ENCODE measurements around the gene ADGRE1.

ADGRE1 gene

DNA sequence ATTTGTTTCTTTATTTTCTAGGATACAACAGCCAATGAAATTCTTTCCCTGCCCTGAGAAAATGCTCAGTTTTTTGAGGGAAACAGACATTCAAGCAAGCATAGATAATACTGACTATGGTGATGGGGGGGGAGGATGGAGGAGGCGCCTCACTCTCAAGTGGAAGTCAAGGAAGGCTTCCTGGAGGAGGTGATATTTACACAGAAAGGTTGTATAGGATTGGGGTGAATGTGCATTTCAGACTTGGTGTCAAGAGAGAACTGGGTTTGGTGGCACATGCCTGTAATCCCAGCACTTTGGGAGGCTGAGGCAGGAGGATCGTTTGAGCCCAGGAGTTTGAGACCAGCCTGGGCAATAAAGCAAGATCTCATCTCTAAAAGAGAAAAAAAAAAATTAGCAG is 12.2 kb upstream of the ADGRE1 start:
- no peak for TF ChIP-seq CTCF (conservative IDR thresholded peaks at IDR 0.05; ENCODE audit: control insufficient read depth, insufficient read depth, low read depth, low read length)
- no peak overlapping the region for H3K4me3 ChIP-seq (ENCODE audit: control insufficient read depth, low read depth, low read length)
- DNase-seq (ENCODE audit: low read depth), result no peak

GRCh38 chr19:6876748-6877147 is 10.6 kb upstream of the ADGRE1 start:
- no peak for DNase-seq (ENCODE audit: low read depth)
- H3K4me3 ChIP-seq (ENCODE audit: control insufficient read depth, low read depth, low read length), result no peak overlapping the region
- TF ChIP-seq CTCF (conservative IDR thresholded peaks at IDR 0.05; ENCODE audit: control insufficient read depth, insufficient read depth, low read depth, low read length), result no peak

- no peak for TF ChIP-seq CTCF (conservative IDR thresholded peaks at IDR 0.05; ENCODE audit: control insufficient read depth, insufficient read depth, low read depth, low read length)
- no peak for DNase-seq (ENCODE audit: low read depth)
- no peak overlapping the region for H3K4me3 ChIP-seq (ENCODE audit: control insufficient read depth, low read depth, low read length)
These were observed 9.6 kb upstream of the ADGRE1 start for GRCh38 chr19:6877766-6878165.

DNA sequence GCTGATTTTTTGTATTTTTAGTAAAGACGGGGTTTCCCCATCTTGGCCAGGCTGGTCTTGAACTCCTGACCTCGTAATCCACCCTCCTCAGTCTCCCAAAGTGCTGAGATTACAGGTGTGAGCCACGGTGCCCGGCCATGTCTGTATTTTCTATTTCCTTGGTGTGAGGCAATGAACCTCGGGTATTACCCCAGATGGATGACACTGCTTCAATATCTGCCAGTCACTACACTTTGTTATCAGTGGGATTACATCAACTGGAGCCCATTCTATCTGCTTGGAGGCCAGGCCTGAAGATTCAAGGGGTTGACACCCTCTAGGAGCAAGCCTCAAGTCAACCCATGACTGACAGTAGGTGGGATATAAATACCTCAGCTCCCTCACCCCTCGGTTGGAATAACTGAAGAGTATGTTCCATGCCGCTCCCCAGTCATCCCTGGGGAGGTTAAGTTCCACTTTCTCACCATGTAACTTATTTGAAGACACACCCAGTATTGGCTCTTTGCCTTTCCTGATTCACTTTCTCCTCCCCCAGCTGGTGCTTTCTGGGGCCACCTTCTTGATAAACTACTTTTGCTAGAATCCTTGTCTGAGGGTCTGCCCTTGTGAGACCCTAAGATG is 992 bp upstream of the ADGRE1 start:
- H3K4me3 ChIP-seq (ENCODE audit: control insufficient read depth, low read depth, low read length), result no peak overlapping the region
- no peak for DNase-seq (ENCODE audit: low read depth)
- no peak for TF ChIP-seq CTCF (conservative IDR thresholded peaks at IDR 0.05; ENCODE audit: control insufficient read depth, insufficient read depth, low read depth, low read length)

DNA sequence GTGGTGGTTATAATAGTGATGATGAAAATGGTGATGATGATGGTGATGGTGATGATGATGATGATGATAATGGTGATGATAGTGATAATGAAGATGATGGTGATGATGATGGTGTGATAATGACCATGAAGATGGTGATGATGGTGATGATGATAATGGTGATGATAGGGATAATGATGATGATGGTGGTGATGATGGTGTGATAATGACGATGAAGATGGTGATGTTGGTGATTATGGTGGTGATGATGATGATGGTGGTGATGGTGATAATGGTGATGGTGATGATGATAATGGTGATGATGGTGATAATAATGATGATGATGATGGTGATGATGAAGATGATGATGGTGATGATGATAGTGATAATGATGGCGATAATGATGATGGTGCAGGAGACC is 1.6 kb downstream of the ADGRE1 start:
- TF ChIP-seq CTCF (conservative IDR thresholded peaks at IDR 0.05; ENCODE audit: control insufficient read depth, insufficient read depth, low read depth, low read length), result no peak
- no peak for DNase-seq (ENCODE audit: low read depth)
- H3K4me3 ChIP-seq (ENCODE audit: control insufficient read depth, low read depth, low read length), result no peak overlapping the region

DNA sequence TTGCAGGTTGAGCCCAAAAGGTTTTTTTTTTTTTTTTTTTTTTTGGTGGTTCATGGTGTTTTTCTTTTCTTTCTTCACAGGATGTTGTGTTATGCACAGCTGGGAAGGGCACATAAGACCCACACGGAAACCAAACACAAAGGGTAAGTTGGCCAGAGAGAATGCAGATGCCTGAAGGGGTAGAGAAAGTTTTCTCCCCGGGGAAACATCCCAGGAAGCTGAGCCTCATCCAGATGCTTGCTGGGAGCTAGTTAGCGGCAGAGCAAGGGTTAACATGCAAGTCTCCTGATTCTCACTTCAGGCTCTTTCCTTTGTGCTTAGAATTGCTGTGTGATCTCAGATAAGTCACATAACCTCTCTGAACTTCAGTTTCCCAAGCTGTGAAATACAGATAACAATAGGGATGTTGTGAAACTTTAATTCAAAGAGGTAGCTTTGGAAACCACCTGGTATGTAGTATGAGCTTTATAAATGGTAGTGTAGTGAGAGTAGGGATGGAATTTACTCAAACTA is 3.1 kb downstream of the ADGRE1 start:
- DNase-seq (ENCODE audit: low read depth), result no peak
- no peak for TF ChIP-seq CTCF (conservative IDR thresholded peaks at IDR 0.05; ENCODE audit: control insufficient read depth, insufficient read depth, low read depth, low read length)
- H3K4me3 ChIP-seq (ENCODE audit: control insufficient read depth, low read depth, low read length), result no peak overlapping the region

- H3K4me3 ChIP-seq (ENCODE audit: control insufficient read depth, low read depth, low read length), result no peak overlapping the region
- TF ChIP-seq CTCF (conservative IDR thresholded peaks at IDR 0.05; ENCODE audit: control insufficient read depth, insufficient read depth, low read depth, low read length), result no peak
- no peak for DNase-seq (ENCODE audit: low read depth)
These were observed 3.6 kb downstream of the ADGRE1 start for GRCh38 chr19:6890938-6891337.
